ENCODE results near the gene ZIC4. TPM values are rescaled to one million over a fixed set of nuclear protein-coding genes. Genes with fewer than 3 reads are reported as not detected.

ZIC4 gene
- total RNA-seq, result not detected in 2 replicates

DNA sequence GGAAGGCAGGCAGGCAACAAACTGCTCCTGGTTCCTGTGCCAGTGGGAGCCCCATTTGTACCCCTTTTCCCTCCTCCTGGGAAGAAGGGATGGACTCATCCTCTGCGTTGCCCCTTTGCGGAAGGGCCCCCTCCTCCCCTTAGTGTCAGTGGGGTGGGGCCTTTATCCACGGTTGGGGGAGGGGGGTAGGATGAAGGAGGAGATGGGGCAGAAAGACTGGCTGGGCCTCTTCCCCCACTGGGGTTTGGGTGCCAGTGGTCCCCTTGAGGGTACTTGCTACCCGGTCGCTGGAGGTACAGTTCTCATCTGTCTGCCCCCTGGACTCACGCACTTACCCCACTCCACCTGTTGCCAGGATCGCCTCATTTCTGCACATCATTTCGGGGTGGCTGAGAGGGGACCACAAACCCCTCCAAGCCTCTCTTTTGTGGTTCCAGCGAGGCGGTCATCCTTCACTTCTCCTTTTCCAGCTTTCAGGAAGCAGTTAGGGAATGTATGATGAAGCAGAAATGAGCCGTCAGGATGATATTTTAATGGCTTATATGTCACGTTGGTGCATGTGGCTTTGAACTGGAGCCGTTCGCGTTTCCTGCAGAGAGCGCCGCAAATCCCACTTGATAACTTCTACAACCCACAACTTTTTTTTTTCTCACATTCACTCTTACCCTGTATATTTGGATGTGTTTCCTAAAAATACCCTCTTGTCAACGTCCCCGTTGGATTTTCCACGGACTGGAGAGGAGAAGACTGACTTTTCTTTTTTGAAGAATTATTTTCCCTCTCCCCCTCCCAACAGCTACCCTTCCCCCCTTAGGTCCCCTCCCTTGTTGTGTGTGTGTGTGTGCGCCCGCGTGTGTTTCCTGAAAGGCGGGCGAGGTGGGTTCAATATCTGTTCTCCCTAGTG, at the start of gene ZIC4:
TSS of gene ZIC4 (minus strand) at position 516 of the 904 bp plus-strand sequence. CDS start 3,746 bp downstream, outside the sequence.
- intact Hi-C loops (cut with micrococcal nuclease), result loop anchor here (2.0 kb wide), 2 partner anchors 15 kb away; no protein-coding TSS in a partner anchor

DNA sequence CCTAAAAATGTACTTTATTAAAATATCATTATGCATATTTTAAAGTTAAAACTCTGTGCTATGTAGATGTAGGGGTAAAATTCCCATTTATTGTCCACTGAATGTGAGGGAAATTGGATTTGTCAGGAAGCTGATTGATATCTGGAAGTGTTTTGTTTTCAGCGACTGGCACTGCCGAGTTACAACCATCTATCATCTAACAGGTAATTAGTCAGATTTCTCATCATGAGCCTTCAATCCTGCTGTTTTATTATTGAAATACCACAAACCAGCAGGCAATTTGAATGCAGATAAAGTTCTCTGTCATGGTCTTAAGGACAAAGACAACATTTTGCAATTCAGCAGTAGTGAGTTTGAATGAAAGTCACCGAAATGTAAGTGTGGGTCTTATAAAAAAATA, 43.3 kb upstream of the ZIC4 start:
- intact Hi-C loops (cut with micrococcal nuclease), result loop anchor here (10.0 kb wide), 1 partner anchor 285 kb away; no protein-coding TSS in a partner anchor

DNA sequence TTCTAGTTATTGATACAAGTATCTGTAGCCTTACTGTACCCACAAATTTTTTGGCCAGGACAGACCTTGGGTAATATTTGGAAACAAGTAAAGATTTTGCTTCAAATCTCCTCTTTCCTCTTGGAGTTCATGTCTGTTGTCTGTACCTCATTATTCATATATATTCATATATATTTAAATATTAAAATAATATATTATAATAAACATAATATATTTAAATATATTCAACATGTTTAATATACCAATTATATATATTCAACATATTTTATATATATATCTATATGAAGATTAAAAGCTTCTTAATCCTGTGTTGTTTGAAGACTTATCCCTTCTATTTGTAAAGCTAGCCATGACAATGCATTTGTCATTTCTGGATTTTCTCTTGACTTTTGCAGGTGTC, 40.9 kb upstream of the ZIC4 start:
- intact Hi-C loops (cut with micrococcal nuclease), result no loop called here

DNA sequence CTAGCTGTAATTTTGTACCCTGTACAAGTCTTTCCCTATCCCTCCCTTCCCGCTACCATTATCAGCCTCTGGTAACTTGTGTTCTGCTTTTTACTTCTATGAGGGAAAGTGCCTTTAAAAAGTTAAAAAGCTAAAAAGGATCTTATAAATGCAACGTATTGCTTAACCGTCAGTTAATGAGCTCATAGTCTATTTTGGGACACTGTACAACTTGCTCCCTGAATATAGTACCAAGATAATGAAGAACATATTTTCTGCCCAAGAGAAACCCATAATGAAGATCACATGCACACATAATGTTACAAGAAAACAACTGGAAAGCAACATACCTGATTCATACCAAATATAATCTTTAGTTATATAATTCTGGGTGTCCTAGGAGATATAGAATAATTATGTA, 25.4 kb upstream of the ZIC4 start:
- intact Hi-C loops (cut with micrococcal nuclease), result no loop called here

DNA sequence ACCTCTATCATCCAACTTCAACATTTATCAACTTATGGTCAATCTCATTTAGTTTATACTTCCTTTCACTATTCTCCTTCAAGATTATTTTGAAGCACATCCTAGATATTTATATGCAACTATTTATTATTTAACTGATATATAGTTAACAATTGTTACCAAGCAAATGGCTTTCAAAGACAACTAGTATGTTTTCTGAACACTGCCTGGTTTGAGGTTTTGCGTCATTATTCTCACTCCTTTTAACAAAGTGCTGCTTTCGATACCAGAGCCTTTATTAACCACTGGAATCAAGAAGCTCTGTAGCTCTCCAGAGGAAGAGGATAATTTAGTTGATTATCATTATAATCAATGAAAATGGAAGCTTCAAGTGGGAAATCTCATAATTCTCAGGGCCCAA, 22.4 kb upstream of the ZIC4 start:
- intact Hi-C loops (cut with micrococcal nuclease), result no loop called here

DNA sequence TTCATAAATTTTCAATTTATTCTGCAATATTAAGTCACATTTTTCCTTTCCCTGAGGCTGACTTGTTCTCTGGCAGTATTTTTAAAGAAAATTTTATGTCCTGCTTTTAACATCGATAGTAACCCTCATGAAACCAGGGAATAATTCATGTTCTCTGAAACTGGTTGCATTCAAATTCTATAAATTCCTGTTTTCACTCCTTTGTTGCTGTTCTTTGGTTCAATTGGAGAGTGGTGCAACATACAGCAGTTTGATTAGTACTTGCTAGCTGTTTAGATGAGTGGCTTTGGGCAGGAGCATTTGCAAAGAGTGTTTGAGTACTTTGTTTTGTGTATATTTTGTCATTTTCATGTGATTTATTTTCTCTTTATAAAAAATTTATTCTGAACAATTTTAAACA, 22.0 kb upstream of the ZIC4 start:
- intact Hi-C loops (cut with micrococcal nuclease), result no loop called here

DNA sequence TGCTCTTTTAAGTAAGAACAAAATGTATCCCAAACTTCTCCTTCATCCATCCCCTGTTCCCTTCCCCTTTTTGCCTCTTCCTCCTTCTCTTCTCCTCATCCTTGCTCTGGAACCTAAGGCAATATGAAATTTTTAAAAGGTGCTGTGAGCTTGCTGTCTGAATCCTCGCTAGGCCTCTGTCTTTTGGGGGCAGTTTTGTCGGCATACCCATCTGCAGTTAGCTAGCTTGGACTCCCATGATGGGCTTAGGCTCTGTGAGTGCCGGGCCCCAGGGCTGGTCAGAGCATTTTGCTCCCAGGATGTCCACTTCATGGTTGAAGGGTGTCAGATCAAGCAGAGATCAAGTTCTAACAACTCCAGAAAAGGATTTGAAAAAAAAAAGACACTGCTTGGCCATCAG, 21.4 kb upstream of the ZIC4 start:
- intact Hi-C loops (cut with micrococcal nuclease), result no loop called here

DNA sequence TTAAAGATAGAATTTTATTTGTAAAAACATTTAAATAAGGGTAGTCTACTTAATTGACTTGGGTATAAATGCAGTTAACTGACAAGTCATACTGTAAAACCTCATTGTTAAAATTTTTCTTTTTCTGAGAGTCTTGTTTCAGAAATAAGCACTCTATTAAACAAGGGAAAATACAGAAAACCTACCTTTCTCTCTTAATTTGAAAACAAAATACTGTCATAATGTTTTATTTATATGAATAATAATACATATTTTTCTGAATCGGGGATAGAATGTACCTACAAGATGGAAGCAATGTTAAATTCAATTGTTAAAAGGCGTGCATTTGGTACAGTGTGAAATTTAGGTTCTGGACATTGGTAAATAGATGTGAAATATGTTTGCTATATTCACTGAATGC, 20.6 kb upstream of the ZIC4 start:
- intact Hi-C loops (cut with micrococcal nuclease), result no loop called here

DNA sequence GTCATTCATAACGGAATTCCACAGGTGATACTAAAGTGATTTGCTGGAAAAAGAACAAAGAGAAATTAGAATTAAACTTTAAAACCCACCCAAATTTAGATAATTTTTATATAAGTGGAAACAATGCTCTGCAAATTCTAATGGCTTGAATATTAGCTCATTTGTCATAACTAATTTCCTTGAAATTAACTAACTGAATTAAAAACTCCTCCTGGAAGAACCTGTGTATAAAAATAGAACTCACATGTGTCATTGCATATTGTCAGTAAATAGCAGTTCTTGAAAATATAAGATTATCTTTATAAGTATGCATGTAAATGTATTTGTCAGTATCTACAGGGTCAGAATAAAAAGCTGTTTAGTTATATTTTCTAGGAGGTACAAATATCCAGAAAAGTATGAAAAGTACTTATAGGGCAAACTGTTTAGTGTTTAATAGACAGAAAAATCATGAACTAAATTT, 19.1 kb upstream of the ZIC4 start:
- intact Hi-C loops (cut with micrococcal nuclease), result no loop called here

DNA sequence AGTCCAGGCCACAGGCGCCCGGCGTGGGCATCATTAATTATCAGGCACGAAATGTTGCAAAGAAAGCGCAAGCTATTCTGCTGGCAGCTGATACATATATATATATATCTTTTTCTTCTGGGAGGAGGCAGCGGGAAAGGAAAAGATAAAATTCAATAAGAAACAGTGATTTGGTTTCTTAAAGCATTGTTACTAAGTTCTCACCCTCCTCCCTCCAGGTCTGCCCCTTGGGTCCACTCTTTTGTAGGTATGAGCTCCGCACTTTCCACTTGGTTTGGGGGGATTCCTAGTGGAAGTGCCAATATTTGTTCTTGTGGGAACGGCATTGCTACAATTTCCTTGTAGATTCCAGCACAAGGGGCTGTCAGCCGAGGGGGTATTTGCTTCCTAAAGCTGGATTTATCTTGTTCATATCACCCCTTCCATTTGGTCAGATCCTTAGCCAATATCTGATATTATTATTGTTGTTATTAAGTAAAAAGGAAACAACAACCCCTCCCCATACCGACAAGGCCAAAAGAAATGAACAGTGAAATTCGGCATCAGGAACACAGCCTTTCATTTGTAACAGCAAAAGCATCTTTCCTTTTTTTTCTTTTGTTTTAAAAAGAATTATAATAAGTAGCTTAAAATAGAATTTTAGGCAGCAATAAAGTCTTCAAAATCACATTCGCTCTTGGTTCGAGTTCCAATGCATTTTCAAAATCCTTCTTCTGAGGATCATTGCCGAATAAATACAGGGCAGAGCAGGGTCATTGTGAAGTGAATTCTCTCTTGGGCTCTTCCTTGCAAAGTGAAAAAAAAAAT, 18.4 kb upstream of the ZIC4 start:
- intact Hi-C loops (cut with micrococcal nuclease), result no loop called here

DNA sequence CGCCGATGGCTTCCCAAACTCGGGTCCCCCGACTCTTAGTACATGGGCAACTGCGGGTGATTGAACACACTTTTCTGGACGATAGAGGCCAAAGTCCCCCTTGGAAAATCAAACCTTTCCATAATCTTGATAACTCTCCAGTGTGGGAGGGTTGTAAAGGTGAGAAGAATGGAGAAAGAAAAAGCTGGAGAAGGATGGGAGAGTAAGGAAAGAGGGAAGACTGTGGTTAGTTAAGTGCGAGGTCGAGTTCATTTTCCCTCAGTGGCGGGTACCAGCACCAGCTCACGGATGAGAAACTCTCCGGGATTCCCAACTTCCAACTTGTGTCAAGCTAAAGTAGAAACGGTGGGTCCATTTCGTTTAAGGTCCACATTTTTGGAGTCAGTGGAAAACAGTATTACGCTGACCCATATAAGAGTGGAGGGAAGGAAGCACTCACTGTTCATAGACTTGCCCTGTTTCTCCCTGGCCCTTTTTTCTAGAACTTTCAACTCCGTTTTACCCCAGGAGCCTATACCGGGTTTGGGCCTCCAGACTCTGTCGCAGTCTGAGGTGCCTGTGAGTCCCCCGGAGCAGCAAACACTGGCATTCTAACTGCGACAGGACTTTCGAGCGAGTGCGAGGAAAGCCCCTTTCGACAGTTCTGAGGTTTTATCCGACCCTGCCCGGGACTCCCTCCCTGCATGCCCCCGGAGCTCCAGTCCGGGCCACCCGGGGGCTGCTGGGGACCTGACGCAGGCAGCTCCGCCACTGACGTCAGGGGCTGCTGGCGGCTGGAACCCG, 17.6 kb upstream of the ZIC4 start:
- intact Hi-C loops (cut with micrococcal nuclease), result no loop called here

DNA sequence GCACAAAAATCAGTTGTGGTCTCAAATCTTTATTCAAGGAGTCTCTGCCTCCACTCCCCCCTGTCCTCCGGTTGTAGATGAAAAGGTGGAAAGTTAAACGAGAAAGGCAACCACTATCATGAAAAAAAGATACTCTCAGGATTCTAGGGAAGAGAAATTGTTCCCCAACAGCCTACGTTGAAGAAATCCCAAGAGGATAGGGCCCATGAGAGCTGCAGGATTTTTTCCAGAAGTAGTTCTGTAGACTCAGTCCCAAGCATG, 17.1 kb upstream of the ZIC4 start:
- intact Hi-C loops (cut with micrococcal nuclease), result no loop called here

DNA sequence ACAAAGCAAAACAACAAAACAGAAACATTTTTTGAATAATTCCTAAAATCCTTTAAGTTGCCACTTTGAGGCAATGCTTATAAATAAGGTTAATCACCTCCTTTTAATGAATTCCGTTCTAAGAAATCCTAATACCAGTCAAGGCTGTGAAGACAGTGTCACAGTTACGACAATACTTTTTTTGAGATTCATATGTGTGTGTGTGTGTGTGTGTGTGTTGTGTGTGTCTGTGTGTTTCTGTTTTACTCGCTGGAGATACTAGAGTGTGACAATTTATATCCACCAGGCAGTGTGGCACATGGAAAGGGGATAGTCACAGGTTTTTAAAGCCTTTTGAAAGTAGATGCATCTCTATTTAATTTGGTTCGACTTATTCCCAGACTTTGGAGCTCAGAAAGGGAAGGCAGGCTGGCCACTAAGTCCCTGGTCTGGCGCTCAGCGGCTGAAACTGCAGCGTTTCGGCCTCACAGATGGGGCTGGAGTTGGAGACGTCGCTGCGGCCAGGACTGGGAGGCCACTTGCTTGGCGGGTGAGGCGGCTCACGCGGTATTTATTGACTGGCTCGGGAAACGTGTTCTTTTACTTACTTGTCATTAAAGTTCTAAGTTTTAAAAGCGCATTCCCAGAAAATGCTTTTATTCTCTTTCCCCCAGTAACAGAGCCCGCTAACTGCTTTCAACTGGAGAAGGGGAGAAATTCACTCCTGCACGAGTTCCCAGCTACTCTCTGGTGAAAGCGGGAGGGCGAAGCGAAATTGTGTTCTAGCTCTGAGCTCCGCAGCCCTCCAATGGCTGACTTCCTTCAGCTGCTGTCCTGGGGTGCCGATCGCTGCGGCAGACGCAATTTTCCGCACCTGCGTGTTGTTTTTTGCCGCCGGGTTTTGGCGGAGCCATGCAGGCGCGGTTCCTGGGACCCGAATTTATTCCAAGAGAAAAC, 16.5 kb upstream of the ZIC4 start:
- intact Hi-C loops (cut with micrococcal nuclease), result loop anchor here (1.0 kb wide), 1 partner anchor 33 kb away; no protein-coding TSS in a partner anchor

DNA sequence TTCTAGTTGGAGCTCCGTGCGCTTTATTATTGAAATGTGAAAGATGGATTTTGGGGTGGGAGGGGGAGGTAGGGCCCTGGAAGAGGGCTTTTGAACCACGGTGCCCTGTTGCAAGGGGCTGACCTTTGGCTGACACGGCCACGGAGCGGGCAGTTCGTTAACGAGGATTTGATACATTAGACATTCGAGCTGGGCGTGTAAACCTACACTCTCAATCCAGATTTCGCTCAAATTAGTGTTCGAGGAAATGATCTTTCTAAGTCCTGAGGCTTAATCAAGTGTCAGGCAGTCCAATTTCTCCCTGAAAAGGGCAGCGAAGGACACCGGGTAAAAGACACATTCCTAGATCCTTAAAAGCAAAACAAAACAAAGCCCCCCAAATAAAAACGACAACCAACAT, 15.9 kb upstream of the ZIC4 start:
- intact Hi-C loops (cut with micrococcal nuclease), result loop anchor here (1.0 kb wide), 1 partner anchor 32 kb away; no protein-coding TSS in a partner anchor

DNA sequence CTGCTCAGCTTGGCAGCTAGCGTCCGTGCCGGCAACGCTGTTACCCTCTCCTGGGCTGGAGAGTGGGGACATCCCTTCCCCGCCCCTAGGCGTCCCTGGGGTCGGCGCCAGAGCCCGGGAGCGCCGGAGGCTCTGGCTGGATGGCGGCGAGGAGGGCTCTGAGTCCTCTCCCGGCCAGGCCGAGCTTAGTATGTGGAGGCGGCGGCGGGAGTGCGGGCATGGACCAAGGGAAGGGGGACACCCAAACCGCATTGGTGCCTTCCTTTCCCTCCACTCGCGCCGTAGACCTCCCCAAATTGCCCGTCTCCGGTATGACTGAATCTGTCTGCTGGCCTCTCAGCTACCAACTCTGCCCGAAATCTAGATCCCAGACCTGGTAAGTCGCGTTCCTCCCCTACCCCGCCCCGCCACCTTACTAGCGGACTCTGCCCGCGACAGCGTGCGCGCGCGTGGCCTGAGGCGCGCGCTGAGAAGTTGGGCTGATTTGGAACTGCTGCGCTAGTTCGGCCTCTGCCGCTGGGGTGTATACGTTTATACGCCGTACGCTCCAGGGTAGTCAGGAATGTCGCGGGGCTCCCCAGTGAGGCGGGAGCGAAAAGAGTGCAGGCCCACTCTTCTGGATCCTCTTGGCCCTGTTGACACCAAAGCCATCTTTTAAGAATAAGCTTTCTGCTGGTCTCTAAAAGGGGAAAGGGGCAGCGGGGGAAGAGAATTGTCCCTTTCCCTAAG, 15.0 kb upstream of the ZIC4 start:
- intact Hi-C loops (cut with micrococcal nuclease), result loop anchor here (1.0 to 2.0 kb wide), 2 partner anchors 8 to 15 kb away; partner anchors contain the start of gene ZIC4

DNA sequence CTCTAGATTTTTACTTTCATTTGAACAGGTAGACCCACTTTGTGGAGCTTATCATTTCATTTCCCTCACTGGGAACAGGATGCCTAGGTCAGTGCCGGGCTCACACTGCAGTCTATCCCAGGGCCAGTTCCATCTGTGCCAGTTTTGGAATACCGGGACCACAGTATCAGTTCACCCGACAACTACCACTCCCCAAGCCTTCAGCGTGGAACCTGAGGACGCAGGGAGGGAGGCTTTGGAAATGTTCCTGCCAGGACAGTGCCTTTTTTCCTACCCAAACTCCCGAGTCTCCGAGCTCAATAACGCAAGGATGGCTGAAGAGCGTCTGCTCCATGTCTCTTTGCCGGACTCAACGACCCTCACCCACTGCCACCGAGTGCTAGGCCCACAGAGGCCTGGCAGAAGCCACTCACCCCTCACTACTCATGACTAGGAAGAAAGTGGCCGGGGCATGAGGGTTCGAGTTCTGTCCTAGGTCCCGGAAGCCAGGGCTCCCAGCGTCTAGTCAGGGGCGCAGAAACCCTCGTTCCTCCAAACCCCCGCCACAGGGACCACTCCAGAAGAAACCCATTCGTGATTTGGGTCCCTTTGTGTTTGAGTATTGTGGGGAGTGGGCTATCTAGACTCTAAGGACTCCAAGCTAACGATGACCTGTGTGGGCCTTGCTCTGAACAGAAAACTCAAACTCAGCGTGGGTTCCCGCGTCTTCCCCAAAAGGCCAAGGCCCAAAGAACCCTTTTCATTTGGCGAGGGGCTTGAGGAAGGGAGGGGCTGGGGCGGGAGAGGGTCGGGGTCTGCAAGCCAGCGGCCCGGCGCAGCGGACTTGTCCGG, 14.2 kb upstream of the ZIC4 start:
- intact Hi-C loops (cut with micrococcal nuclease), result loop anchor here (1.0 to 2.0 kb wide), 2 partner anchors 7 to 14 kb away; partner anchors contain the start of gene ZIC4

DNA sequence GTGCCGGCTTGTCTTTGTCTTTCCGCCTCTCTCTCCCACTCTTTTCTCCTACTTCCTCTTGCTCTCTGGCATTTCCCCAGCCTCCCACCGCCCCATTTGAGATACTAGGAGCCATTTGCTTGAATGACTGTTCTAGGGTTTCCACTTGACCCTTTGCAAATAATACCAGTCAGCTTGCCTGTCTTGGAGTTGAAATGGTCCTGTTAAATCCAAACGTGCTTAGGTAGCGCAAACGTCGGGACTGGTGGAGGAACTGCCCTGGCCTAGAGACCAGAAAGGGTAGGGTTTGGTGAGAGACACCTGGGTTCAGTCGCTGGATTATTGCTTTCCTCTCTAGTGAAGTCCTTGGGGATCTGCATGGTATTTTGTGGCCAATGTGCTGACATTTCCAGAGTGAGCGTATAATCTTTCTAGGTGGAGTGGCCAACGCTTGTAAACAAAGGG, 13.5 kb upstream of the ZIC4 start:
- intact Hi-C loops (cut with micrococcal nuclease), result loop anchor here (2.0 kb wide), 2 partner anchors 13 to 65 kb away; partner anchors contain the start of gene ZIC4

Data from T-helper 1 cell treated with Interleukin-12 subunit alpha and Interleukin-12 subunit beta and Interleukin-4 antibody, amounts not matched to agents 30 ng/mL and 1 ng/mL, for 36 hours (primary cell).